Liver (tissue), 9 donors: ENCODE measurements around the gene MED12. TPM values are rescaled to one million over a fixed set of nuclear protein-coding genes. Genes with fewer than 3 reads are reported as not detected.

Source experiments
- DNase-seq: peaks from one replicate; pipeline ENCODE4 v3.0.0-alpha.2; 2017; ENCODE audit warnings: low spot score
- H3K27ac ChIP-seq, 2 donors: one replicate each; pipeline ENCODE4 v1.7.0; 2013; ENCODE audit warnings: inconsistent platforms in 2 of 2, low read length in 2 of 2, control low read depth in 1 of 2, low read depth in 1 of 2, mild to moderate bottlenecking in 1 of 2
- H3K27me3 ChIP-seq, 4 donors: one replicate each; pipeline versions ENCODE4 v1.6.1 to v1.7.0; 2013; ENCODE audit warnings: low read length in 3 of 4, inconsistent platforms in 1 of 4, mild to moderate bottlenecking in 1 of 4, moderate library complexity in 1 of 4; ENCODE audit not compliant: control insufficient read depth in 4 of 4, insufficient read depth in 4 of 4
- H3K36me3 ChIP-seq, 4 donors: one replicate each; pipeline versions ENCODE4 v1.6.1 to v1.7.0; 2013; ENCODE audit warnings: low read length in 3 of 4, mild to moderate bottlenecking in 3 of 4, low read depth in 1 of 4, moderate library complexity in 1 of 4; ENCODE audit not compliant: control insufficient read depth in 4 of 4, insufficient read depth in 3 of 4
- H3K4me1 ChIP-seq, 4 donors: one replicate each; pipeline versions ENCODE4 v1.6.1 to v1.7.0; 2013; ENCODE audit warnings: low read length in 3 of 4, mild to moderate bottlenecking in 3 of 4, moderate library complexity in 1 of 4; ENCODE audit not compliant: control insufficient read depth in 4 of 4, insufficient read depth in 4 of 4
- H3K4me3 ChIP-seq, 3 donors: one replicate each; pipeline versions ENCODE4 v1.6.1 to v1.7.0; 2013; ENCODE audit warnings: low read length in 3 of 3, control low read depth in 1 of 3, low read depth in 1 of 3, mild to moderate bottlenecking in 1 of 3
- H3K9ac ChIP-seq, 2 donors: one replicate each; pipeline ENCODE4 v1.7.0; 2013; ENCODE audit warnings: low read length in 2 of 2, mild to moderate bottlenecking in 2 of 2, moderate library complexity in 2 of 2, control low read depth in 1 of 2, low read depth in 1 of 2
- H3K9me3 ChIP-seq, 4 donors: one replicate each; pipeline versions ENCODE4 v1.6.1 to v1.7.0; 2013; ENCODE audit warnings: low read length in 3 of 4; ENCODE audit not compliant: control insufficient read depth in 4 of 4
- EGR1 ChIP-seq, 2 donors: IDR thresholded peaks; 2 replicates each; pipeline ENCODE4 v1.6.1; 2016 to 2018; ENCODE audit warnings: antibody characterized with exemption in 2 of 2, low read depth in 2 of 2
- FOXA1 ChIP-seq: IDR thresholded peaks from 2 replicates; pipeline ENCODE4 v1.6.1; 2016; ENCODE audit warnings: antibody characterized with exemption
- FOXA2 ChIP-seq: IDR thresholded peaks from 2 replicates; pipeline ENCODE4 v1.6.1; 2016; ENCODE audit warnings: antibody characterized with exemption
- GABPA ChIP-seq, 2 donors: IDR thresholded peaks in 1 of 2; conservative IDR thresholded peaks in 1 of 2; 2 replicates each; pipeline ENCODE4 v1.6.1; 2016; ENCODE audit warnings: antibody characterized with exemption in 2 of 2, mild to moderate bottlenecking in 1 of 2, moderate library complexity in 1 of 2
- HNF4A ChIP-seq, 2 donors: conservative IDR thresholded peaks; 2 replicates each; pipeline ENCODE4 v1.6.1; 2016; ENCODE audit warnings: antibody characterized with exemption in 2 of 2, mild to moderate bottlenecking in 2 of 2
- HNF4G ChIP-seq: IDR thresholded peaks from 2 replicates; pipeline ENCODE4 v1.6.1; 2016; ENCODE audit warnings: antibody characterized with exemption
- JUND ChIP-seq, 2 donors: IDR thresholded peaks; 2 replicates each; pipeline ENCODE4 v1.6.1; 2016; ENCODE audit warnings: antibody characterized with exemption in 2 of 2
- NR2F2 ChIP-seq: IDR thresholded peaks from 2 replicates; pipeline ENCODE4 v1.6.1; 2016; ENCODE audit warnings: antibody characterized with exemption
- RAD21 ChIP-seq, 2 donors: IDR thresholded peaks; 2 replicates each; pipeline ENCODE4 v1.6.1; 2016; ENCODE audit warnings: antibody characterized with exemption in 2 of 2, mild to moderate bottlenecking in 2 of 2
- RXRA ChIP-seq, 2 donors: IDR thresholded peaks; 2 replicates each; pipeline ENCODE4 v1.6.1; 2017 to 2018; ENCODE audit warnings: antibody characterized with exemption in 2 of 2, mild to moderate bottlenecking in 1 of 2
- SP1 ChIP-seq: IDR thresholded peaks from 2 replicates; pipeline ENCODE4 v1.6.1; 2018; ENCODE audit warnings: antibody characterized with exemption, mild to moderate bottlenecking
- TAF1 ChIP-seq: conservative IDR thresholded peaks from 2 replicates; pipeline ENCODE4 v1.6.1; 2016; ENCODE audit warnings: antibody characterized with exemption, mild to moderate bottlenecking
- YY1 ChIP-seq: IDR thresholded peaks from 2 replicates; pipeline ENCODE4 v1.6.1; 2016; ENCODE audit warnings: antibody characterized with exemption, mild to moderate bottlenecking
- WGBS: extraction: QIAGEN DNeasy Blood & Tissue Kit; methylation state at CpG from one replicate; pipeline ENCODE4 v1.1.7; 2013; 5-methylcytosine and 5-hydroxymethylcytosine counted together
- polyA plus RNA-seq, 2 donors: library from polyadenylated mRNA; stranded (reverse) in 1 of 2; unstranded in 1 of 2; fragments of 200-250 nt in 1 of 2; fragments of >200 nt in 1 of 2; fragmentation: Nextera tagmentation in 1 of 2; extraction: Ambion mirVana in 1 of 2; gene quantifications; one replicate each; pipeline versions ENCODE4 v1.2.1 to v1.2.3, GENCODE V29; 2013 to 2015
- total RNA-seq, 2 donors: library from RNA; depleted of rRNA; stranded (reverse); fragments of >200 nt; gene quantifications; one replicate each; pipeline ENCODE4 v1.2.3, GENCODE V29; 2014
- TF ChIP-seq, protein P1 (sequence below): IDR thresholded peaks from 2 replicates; pipeline ENCODE4 v1.6.1; 2016; ENCODE audit warnings: antibody characterized with exemption, mild to moderate bottlenecking
- TF ChIP-seq, protein P2 (sequence below): fragments of 150-350 bp; IDR thresholded peaks from 2 replicates; pipeline ENCODE4 v1.5.1; 2017; ENCODE audit warnings: improper control_type of control experiment, low read depth, low read length; ENCODE audit not compliant: missing input control
- TF ChIP-seq, protein P3 (sequence below): IDR thresholded peaks from 2 replicates; pipeline ENCODE4 v1.6.1; 2016; ENCODE audit warnings: antibody characterized with exemption
- TF ChIP-seq, protein P4 (sequence below): IDR thresholded peaks from 2 replicates; pipeline ENCODE4 v1.6.1; 2016; ENCODE audit warnings: antibody characterized with exemption
- TF ChIP-seq, protein P5 (sequence below): IDR thresholded peaks from 2 replicates; pipeline ENCODE4 v1.6.1; 2016; ENCODE audit warnings: antibody characterized with exemption
- donor health status: healthy.
- donor health status: healthy.
- donor health status: healthy.
- donor health status: healthy.
- donor health status: healthy.

Gene MED12
- total and polyA plus RNA-seq, 4 donors = 3.2 to 25.6 (median 9.3) TPM

DNA sequence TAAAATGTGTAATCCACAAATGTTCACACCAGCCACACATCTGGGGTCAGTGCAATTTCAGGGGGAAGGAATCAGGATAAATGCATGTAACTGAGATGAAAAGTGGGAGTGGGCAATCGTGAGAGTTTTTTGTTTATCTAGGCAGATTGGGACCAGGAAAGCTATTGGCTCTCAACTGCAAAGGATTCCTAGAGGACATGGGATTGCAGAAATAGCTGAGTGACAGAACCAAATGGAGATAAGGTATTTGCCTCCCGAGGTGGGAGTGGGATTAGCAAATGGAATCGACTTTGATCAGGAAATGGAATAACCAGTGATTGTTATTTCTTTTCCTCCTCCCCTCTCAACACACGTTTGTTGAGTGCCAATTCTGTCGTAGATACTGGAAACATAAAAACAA is 65.7 kb downstream of the MED12 start:
- H3K9ac ChIP-seq = no peak overlapping the region
- no peaks in the 10 kb centered on the region for H3K36me3 ChIP-seq
- no peak for TF ChIP-seq JUND (IDR thresholded peaks at IDR 0.05)
- TF ChIP-seq HNF4G = no peak
- TF ChIP-seq, protein P1, sequence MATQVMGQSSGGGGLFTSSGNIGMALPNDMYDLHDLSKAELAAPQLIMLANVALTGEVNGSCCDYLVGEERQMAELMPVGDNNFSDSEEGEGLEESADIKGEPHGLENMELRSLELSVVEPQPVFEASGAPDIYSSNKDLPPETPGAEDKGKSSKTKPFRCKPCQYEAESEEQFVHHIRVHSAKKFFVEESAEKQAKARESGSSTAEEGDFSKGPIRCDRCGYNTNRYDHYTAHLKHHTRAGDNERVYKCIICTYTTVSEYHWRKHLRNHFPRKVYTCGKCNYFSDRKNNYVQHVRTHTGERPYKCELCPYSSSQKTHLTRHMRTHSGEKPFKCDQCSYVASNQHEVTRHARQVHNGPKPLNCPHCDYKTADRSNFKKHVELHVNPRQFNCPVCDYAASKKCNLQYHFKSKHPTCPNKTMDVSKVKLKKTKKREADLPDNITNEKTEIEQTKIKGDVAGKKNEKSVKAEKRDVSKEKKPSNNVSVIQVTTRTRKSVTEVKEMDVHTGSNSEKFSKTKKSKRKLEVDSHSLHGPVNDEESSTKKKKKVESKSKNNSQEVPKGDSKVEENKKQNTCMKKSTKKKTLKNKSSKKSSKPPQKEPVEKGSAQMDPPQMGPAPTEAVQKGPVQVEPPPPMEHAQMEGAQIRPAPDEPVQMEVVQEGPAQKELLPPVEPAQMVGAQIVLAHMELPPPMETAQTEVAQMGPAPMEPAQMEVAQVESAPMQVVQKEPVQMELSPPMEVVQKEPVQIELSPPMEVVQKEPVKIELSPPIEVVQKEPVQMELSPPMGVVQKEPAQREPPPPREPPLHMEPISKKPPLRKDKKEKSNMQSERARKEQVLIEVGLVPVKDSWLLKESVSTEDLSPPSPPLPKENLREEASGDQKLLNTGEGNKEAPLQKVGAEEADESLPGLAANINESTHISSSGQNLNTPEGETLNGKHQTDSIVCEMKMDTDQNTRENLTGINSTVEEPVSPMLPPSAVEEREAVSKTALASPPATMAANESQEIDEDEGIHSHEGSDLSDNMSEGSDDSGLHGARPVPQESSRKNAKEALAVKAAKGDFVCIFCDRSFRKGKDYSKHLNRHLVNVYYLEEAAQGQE = no peak
- TF ChIP-seq GABPA (IDR thresholded peaks at IDR 0.05 in 1 of 2, conservative IDR thresholded peaks at IDR 0.05 in 1 of 2) = no peak
- no peak for TF ChIP-seq NR2F2
- TF ChIP-seq, protein P2, sequence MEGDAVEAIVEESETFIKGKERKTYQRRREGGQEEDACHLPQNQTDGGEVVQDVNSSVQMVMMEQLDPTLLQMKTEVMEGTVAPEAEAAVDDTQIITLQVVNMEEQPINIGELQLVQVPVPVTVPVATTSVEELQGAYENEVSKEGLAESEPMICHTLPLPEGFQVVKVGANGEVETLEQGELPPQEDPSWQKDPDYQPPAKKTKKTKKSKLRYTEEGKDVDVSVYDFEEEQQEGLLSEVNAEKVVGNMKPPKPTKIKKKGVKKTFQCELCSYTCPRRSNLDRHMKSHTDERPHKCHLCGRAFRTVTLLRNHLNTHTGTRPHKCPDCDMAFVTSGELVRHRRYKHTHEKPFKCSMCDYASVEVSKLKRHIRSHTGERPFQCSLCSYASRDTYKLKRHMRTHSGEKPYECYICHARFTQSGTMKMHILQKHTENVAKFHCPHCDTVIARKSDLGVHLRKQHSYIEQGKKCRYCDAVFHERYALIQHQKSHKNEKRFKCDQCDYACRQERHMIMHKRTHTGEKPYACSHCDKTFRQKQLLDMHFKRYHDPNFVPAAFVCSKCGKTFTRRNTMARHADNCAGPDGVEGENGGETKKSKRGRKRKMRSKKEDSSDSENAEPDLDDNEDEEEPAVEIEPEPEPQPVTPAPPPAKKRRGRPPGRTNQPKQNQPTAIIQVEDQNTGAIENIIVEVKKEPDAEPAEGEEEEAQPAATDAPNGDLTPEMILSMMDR = no peak
- no peak for TF ChIP-seq HNF4A (conservative IDR thresholded peaks at IDR 0.05)
- no peak for TF ChIP-seq SP1
- TF ChIP-seq RXRA (IDR thresholded peaks at IDR 0.05) = no peak
- TF ChIP-seq, protein P3, sequence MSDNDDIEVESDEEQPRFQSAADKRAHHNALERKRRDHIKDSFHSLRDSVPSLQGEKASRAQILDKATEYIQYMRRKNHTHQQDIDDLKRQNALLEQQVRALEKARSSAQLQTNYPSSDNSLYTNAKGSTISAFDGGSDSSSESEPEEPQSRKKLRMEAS = no peak
- no peak for TF ChIP-seq FOXA2
- no peak for TF ChIP-seq RAD21 (IDR thresholded peaks at IDR 0.05)
- TF ChIP-seq, protein P4, sequence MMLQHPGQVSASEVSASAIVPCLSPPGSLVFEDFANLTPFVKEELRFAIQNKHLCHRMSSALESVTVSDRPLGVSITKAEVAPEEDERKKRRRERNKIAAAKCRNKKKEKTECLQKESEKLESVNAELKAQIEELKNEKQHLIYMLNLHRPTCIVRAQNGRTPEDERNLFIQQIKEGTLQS = no peak
- TF ChIP-seq, protein P5, sequence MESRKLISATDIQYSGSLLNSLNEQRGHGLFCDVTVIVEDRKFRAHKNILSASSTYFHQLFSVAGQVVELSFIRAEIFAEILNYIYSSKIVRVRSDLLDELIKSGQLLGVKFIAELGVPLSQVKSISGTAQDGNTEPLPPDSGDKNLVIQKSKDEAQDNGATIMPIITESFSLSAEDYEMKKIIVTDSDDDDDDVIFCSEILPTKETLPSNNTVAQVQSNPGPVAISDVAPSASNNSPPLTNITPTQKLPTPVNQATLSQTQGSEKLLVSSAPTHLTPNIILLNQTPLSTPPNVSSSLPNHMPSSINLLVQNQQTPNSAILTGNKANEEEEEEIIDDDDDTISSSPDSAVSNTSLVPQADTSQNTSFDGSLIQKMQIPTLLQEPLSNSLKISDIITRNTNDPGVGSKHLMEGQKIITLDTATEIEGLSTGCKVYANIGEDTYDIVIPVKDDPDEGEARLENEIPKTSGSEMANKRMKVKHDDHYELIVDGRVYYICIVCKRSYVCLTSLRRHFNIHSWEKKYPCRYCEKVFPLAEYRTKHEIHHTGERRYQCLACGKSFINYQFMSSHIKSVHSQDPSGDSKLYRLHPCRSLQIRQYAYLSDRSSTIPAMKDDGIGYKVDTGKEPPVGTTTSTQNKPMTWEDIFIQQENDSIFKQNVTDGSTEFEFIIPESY = no peak
- no peak for TF ChIP-seq EGR1 (IDR thresholded peaks at IDR 0.05; ENCODE audit: low read depth in 2 of 2)
- no peak for TF ChIP-seq TAF1
- TF ChIP-seq FOXA1 = no peak
- no peak for TF ChIP-seq YY1
- peaks cover 0 to 3% (median 0%) of the 10 kb centered on the region in 4 donors for H3K27me3 ChIP-seq
- H3K9me3 ChIP-seq = no peaks in the 10 kb centered on the region
- WGBS = 25% methylated on average over 5 of the region's 5 CpGs
- peak overlapping the region in 1 of 2 donors; percentile 8 for H3K27ac ChIP-seq
- H3K4me3 ChIP-seq = no peak overlapping the region
- peaks cover 2 to 36% (median 30%) of the 10 kb centered on the region in 4 donors for H3K4me1 ChIP-seq
- no peak for DNase-seq
